Measurements from ENCODE around the gene PXN.

Gene PXN

GRCh38 chr12:120162763-120163162 lies 102.8 kb downstream of the PXN start:
- Histone ChIP-seq H3K27me3 (ENCODE audit: low read depth) (no peaks in the 10 kb centered on the region), H3K4me1 (no peaks in the 10 kb centered on the region), H3K4me3 (no peak overlapping the region), H3K9me3 (no peaks in the 10 kb centered on the region), H3K36me3 (replicated peaks) (peaks cover 83% of the 10 kb centered on the region)
- in situ Hi-C loops (cut with MboI; ENCODE audit: low sequenced_read_pairs): no loop called here
- DNase-seq (ENCODE audit: low spot score in 2 of 2): no peak

GRCh38 chr12:120161852-120162251 lies 103.7 kb downstream of the PXN start:
- in situ Hi-C loops (cut with MboI; ENCODE audit: low sequenced_read_pairs): no loop called here
- no peak for DNase-seq (ENCODE audit: low spot score in 2 of 2)
- no peaks in the 10 kb centered on the region for H3K27me3 ChIP-seq (ENCODE audit: low read depth)
- H3K36me3 ChIP-seq (replicated peaks): peaks cover 86% of the 10 kb centered on the region
- no peaks in the 10 kb centered on the region for H3K4me1 ChIP-seq
- no peaks in the 10 kb centered on the region for H3K9me3 ChIP-seq
- no peak overlapping the region for H3K4me3 ChIP-seq

Measured in HAP-1 (cell line).